Measurements from ENCODE around the gene SPATA31A6.
"Not testable (repeated sequence)": the region's sequence is repeated elsewhere in the genome, so short reads cannot be mapped to it uniquely, and the experiment has no call there.

DNA sequence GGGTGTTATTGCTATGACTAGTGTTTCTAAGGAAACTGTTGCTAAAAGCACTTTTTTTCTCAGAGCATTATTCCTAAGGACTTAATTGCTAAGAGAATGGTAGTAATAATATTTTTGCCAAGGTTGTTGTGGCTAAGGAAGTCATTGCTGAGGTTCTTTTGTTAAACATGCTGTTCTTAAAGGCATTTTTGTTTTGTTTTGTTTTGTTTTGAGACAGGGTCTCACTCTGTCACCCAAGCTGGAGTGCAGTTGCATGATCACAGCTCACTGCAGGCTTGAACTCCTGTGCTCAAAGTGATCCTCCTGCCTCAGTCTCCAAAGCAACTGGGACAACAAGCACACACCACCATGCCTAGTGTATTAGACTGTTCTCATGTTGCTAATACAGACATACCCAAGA lies 51.2 kb downstream of the SPATA31A6 start:
- not testable (repeated sequence) for TF ChIP-seq POLR2A, POLR2AphosphoS5 (IDR thresholded peaks at IDR 0.05; ENCODE audit: low read depth, low read length)

All from GM12892 (cell line).